Peyer's patch (tissue), 4 donors: ENCODE data around the gene ZNFX1.

Experiments
- CTCF ChIP-seq, 6 experiments: fragments of 450-650 bp in 4 of 6; fragments of 200-600 bp in 2 of 6; sonication (generic) in 1 of 6; IDR thresholded peaks; one replicate each; pipeline ENCODE4 v1.5.1; 2017 to 2019; ENCODE audit warnings: antibody characterized with exemption in 6 of 6, mild to moderate bottlenecking in 3 of 6, moderate library complexity in 1 of 6
- POLR2A ChIP-seq, 2 donors: fragments of 450-650 bp; IDR thresholded peaks; one replicate each; pipeline ENCODE4 v1.5.1; 2017; ENCODE audit warnings: antibody characterized with exemption in 2 of 2, mild to moderate bottlenecking in 2 of 2, moderate library complexity in 2 of 2

DNA sequence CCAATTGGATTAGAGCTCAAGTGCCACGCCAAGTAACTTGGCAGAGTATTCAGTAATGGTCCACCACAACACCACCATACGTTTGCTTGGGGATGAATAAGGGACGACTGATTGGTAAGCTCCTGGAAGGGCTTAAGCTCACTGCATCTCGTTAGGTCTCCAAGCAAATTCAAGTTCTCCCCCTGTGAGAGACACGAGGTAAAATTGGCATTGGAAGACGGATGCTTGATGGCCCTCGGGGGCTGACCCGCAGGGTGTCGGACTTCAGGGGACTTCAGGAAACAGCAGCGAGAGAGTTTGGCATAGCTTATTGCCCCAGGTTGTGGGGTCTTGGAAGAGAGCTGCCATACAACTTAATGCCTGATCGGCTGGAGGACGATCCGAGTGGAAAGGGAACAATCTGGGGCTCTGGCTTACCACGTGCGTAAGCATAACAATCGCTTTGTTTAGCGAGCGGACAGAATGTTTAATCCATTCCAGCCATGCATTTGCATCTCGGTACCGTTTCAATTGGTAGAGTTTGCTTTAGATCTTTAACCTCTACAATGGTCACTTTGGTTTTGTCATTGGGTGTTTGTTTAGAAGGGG is 4.8 kb upstream of the ZNFX1 start:
- TF ChIP-seq CTCF (IDR thresholded peaks at IDR 0.05): no peak
- no peak for TF ChIP-seq POLR2A (IDR thresholded peaks at IDR 0.05)
